ENCODE results near the gene G6PC3.

- TF ChIP-seq CTCF (conservative IDR thresholded peaks at IDR 0.05; ENCODE audit: low read depth, low read length): no peak
- TF ChIP-seq EZH2 (IDR thresholded peaks at IDR 0.05; ENCODE audit: borderline replicate concordance, low read depth, low read length, poor library complexity, severe bottlenecking): no peak
These were observed 3.8 kb downstream of the G6PC3 start for GRCh38 chr17:44074231-44074910.
